NCI-H748 treated with DMSO at 0.1 percent for 48 hours (cell line): Measurements from ENCODE around the gene TMEM185B.
"Not testable (repeated sequence)": the region's sequence is repeated elsewhere in the genome, so short reads cannot be mapped to it uniquely, and the experiment has no call there.

Experiments used
- DNase-seq: peaks from one replicate; lab custom pipeline; 2025; lab: John Stamatoyannopoulos, UW

Gene TMEM185B

DNA sequence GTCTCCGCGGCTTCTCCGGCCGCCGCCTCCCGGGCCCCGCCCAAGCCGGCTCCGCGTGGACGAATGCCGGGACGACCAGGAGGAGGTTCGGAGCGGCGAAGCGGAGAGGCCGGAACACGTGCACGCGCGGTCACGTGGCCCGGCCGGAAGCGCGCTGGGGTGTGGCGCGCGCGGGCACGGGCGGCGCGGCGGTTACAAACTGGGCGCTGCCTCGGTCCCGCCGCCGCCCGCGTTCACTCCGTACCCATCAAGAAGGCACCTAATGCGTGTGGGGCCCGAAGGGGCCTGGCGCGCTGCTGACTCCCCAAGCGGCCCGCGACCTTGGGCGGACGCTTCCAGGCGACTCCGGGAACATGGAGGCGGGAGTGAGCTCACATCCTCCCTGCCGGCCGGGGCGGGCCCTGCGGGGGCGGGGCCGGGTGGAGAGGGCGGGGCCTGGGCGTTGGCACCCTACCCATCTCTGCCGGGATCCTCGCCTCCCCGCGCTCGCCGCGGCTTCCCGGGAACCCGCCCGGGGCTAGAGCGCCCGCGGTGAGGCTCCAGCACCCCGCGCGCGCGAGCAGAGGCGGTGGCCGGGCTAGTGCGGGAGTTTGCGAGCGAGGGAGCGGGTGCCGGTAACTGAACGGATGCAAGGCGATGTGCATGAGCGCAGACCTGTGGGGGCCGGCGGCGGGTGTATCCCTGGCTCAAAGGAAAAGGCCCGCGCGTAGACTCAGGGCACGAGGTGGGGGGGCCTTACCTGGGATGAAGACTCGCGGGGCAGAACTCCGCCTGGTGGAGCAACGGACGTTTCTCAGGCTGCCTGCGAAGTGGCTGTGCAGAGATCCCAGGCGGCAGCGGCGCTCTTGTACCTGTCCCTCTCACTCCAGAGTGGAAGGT is at the start of gene TMEM185B:
Gene TMEM185B, minus strand, starts transcription at position 367 of the 879 bp plus-strand sequence. CDS start 424 bp downstream, outside the sequence.
- DNase-seq = peak; percentile 45

DNA sequence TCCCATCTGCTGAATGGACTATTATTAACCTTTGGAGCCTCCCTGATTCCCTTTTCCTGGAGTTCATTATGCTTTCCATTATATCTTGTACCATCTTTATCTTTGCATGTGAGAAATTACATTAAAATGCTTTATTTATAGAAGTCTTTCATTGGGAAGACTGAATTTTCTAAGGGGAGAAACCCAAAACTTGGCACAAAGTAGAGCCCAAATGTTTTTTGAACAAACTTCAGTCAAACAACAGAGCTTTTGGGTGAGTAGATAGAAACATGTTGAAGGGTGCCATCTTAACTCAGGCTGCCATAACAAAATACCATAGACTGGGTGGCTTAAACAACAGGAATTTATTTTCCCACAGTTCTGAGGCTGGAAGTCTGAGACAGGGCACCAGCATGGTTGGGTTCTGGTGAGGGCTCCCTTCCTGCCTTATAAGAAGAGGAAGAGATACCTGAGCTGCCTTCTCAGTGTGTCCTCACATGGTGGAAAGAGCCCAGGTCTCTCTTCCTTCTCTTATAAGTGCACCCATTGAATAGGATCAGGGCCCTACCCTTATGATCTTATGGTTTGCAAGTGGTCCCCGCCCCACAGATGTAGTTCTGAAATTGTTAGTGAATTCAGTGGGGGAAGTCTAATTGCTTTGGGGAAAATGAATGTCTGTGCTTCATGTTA is 48.6 kb upstream of the TMEM185B start:
- DNase-seq = no peak

DNA sequence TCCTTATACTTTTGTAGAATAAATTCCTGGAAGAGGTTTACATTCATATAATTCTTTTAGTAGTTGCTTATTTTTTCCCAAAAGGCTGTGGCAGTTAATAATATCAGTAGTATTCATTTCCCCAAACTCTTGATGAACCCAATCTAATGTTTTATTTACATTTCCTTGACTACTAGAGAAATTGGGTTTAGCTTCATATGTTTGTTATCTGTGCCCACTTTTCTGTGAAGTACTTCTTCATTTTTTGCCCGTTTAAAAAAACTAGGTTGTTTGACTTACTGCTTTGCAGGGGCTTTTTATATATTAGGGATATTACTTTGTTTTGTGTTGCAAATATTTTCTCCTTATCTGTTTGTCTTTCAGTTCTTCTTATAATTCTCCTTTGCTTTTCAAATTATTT is 46.6 kb upstream of the TMEM185B start:
- DNase-seq = no peak

DNA sequence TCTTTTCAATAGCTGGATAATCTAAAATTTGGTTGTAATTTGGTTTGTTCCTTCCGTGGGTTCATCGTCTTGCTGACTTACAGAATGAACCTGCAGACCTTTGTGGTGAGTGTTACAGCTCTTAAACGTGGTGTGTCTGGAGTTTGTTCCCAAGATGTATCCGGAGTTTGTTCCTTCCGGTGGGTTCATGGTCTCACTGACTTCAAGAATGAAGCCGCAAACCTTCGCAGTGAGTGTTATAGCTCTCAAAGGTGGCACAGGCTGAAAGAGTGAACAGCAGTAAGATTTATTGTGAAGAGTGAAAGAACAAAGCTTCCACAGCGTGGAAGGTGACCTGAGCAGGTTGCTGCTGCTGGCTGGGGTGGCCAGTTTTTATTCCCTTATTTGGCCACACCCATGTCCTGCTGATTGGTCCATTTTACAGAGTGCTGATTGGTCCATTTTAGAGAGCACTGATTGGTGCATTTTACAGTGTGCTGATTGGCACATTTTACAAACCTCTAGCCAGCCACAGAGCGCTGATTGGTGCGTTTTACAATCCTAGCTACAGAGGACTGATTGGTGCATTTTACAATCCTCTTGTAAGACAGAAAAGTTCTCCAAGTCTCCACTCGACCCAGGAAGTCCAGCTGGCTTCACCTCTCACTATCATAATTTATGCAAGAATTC is 46.0 kb upstream of the TMEM185B start:
- no peak for DNase-seq

DNA sequence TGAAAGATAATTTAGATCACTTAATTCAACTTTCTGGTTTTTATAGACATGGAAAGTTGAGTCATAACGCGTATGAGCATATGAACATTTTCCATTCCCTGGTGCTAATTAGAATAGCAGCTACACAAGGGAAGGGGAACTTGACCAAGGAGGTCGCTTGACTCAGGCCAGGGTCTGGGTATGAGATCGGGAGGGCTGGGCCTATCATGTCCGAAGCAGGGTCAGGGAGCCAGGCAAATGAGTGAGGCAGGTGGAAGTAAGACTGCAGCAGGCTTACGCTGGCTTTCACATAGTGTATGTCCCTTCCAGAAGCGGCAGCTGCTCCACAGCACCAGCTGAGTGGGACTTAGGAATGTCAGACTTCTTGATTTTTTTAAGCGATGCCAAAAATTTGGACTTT is 44.1 kb upstream of the TMEM185B start:
- DNase-seq = no peak

DNA sequence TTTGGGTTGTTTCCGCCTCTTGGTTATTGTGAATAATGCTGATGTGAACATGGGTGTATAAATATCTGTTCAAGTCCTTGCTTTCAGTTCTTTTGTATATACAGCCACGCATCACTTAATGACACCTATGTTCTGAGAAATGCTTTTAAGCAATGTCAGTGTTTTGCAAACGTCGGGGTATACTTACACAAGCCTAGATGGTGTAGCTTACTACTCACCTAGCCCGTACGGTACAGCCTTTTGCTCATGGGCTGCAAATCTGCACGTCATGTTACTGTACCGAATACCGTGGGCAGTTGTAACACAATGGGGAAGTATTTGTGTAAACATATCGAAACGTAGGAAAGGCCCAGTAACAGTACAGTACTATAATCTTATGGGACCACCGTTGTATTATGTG is 41.8 kb upstream of the TMEM185B start:
- DNase-seq = no peak

DNA sequence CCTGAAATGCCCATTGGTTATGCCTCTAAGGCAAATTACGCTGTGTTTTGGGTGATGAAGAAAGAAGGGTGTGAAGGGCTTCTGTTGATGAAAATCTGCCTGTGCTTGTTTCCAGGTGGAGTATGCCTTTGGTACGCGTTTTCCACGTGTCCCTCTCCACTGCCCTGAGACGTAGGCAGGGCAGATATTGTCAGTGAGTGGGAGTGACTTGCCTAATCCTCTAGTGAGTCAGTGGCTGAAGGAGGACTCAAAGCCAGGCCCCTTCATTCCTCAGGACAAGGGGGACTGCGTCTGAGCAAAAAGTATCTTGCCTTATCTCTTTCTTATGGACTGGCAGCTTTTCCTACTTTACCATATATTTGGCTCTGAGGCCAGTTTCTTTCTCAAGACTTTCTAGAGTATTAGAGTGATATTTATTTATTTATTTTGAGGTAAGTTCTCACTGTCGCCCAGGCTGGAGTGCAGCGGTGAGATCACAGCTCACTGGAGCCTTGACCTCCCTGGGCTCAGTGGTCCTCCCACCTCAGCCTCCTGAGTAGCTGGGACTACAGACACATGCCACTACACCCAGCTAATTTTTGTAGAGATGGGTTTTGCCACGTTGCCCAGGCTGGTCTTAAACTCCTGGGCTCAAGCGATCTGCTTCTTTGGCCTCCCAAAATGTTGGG is 39.7 kb upstream of the TMEM185B start:
- no peak for DNase-seq

DNA sequence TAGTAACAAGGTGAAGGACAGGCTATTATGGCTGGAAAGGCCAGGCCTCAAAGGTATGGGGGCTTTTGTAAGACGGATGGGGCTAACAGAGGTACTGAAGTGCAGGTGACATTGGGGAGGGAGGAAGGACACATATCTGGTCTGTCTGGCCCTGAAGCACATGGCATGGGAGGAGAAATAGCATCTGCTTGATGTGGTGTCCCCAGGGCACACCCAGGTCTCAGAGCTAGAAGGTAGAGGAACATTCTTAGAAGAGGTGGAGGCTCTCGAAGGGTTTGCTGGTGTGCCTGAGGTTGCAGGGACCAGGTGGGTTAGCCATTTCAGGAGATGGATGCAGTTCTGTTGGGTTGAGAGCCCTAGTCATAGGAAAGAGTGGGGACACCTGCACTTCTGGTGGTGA is 39.0 kb upstream of the TMEM185B start:
- DNase-seq = no peak

DNA sequence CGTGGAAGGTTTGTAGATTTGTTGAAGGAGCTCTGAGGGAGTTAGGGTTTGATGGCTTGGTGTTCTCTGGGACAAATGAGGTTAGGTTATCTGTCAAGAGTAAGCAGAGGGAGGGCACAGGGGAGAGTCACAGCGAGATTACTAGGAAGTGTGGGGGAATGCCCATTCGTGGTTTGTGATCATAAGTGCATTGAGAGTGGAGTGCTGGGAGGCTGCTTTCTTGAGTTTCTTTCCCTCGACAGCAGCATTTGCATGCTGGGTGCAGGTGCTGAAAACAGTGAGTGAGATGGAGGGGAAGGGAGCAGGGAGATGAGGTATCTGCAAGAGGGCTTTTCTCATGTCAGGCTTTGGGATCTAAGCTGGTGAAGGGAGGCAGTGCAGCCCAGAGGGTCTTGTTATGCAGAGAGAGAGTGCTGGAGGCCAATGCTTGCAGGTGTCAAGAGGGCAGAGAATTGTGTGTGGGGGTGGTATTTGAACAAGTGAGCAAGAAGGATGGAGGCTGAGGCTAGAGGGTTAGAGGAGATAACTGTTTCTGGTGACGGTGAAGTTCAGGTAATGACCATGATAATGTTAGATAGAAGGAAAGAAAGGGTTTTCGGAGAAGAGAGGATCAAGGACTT is 38.3 kb upstream of the TMEM185B start:
- DNase-seq = no peak

DNA sequence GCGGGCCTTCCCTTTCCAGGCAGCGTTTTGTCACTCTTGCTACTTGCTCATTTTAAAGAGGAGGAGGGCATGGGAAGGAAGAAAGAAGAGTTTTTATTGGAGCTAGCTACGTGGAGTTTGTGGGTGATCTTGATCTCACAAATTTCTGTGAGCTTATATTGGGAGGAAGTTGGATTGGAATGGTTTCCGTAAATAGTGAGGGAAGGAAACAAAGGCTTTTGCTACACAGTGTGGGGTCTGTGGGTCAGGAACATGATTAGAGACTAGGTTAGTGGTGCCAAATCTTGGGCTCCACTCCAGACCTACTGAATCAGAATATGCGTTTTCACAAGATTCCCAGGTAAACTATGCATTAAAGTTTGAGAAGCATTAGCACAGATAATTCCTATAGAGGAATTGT is 37.5 kb upstream of the TMEM185B start:
- DNase-seq = no peak

DNA sequence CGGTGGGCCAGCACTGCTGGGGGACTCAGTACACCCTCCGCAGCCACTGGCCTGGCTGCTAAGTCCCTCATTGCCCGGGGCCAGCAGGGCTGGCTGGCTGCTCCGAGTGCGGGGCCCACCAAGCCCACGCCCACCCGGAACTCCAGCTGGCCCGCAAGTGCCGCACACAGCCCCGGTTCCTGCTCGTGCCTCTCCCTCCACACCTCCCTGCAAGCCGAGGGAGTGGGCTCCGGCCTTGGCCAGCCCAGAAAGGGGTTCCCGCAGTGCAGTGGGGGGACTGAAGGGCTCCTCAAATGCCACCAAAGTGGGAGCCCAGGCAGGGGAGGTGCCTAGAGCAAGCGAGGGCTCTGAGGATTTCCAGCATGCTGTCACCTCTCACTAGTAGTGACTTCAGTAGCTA is 36.7 kb upstream of the TMEM185B start:
- DNase-seq = not testable (repeated sequence)

DNA sequence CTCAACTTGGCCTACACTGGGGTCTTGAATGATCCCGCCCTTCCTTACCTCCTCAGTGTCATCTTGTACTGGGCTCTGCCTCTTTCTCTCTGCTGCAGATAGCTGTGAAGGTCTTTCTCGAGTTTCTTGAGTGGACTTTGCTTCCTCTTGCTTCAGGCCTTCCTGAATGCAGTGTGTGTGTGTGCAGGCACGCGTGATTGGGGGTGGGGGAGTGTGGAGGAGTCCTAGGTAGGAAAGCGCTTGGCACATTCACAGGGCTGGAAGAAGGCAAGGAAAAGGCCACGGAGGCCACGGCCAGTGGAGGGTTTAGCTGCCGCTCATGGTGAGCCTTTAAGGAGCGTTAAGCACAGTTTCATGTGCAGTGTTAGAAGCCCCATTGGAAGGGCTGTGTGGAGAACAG is 35.0 kb upstream of the TMEM185B start:
- no peak for DNase-seq

DNA sequence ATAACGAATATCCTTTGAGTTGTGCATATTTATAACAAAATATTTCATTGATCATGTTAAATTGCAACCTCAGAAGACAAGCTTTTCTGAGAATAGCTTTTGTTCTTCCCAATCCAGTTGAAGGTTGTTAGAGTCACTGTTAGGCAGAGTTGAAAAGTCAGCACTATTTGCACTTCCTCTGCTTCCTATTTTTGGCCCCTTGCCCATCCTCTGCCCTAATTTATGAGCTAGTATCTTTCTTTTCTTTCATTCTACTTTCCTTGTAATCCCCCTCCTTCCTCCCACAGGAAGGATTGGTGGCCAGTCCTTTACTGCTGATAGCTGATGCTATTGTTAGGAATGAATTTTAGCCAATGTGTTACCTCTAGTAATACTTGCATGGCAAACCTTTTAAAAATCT is 34.3 kb upstream of the TMEM185B start:
- no peak for DNase-seq

DNA sequence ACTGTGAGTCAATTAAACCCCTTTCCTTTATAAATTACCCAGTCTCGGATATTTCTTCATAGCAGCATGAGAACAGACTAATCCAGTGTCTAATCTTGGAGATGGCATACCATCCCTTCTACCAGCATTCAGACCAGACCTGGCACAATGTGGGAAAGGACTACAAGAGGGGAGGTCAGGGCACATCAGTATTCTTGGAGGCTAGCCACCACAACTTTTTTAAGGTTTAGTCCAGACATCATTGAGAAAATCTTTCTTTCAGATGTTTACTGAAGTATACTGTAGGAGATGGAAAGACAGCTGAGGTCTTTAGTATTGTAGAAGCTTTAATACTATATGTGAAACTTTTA is 33.4 kb upstream of the TMEM185B start:
- DNase-seq = no peak

DNA sequence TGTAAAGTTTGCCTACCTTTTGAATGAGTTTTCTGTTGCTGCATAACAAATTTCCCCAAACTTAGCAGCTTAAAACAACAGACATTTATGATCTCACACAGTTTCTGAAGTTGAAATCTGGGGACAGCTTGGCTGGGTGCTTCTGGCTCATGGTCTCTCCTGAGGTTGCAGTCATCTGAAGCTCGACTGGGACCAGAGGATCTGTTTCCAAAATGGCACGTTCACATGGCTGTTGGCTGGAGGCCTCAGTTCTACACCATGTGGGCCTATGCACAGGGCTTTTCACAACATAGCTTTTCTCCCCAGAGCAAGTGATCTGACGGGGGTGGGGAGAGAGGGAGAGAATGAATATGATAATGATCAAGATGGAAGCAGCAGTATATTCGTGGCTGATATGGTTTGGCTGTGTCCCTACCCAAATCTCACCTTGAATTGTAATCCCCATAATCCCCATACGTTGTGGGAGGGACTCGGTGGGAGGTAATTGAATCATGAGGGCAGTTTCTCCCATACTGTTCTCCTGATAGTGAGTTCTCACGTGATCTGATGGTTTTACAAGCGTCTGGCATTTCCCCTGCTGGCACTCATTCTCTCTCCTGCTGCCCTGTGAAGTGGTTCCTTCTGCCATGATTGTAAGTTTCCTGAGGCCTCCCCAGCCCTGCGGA is 32.9 kb upstream of the TMEM185B start:
- no peak for DNase-seq

DNA sequence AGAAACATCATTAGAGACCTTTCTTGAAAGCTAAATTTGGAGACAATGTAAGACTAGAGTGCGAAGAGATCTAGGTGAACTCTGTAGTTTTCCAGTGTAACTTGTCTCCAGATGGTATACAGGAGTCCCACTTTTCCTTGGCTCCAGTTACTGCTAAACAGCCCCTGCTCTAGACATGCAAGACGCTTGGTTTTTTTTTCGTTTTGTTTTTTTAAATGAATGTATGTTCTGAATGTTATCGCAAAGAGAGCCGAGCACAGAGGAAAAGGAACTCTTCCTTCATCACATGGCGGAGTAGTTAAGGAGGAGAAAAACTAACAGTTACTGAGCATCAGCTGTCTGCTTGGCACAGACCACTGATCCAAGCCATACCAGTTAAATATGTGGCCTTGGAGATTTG is 31.9 kb upstream of the TMEM185B start:
- no peak for DNase-seq

DNA sequence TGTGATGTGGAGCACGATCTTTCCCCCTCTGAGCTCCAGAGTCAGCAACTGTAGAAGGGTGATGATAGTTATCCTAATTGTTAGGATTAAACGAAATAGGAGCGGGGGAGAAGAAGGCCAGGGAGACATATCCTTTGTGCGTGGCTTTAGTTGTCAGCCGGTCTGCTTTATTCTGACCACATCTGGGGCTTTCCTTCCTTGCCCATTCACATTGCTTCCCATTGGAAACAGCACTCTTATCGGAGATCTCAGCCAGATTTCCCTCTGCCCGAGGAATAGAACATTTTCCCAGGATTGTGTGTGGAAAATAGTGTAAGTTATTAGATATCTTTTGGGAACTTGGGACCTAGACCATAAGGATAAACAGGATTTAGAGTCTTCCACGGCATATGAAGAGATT is 31.0 kb upstream of the TMEM185B start:
- no peak for DNase-seq

DNA sequence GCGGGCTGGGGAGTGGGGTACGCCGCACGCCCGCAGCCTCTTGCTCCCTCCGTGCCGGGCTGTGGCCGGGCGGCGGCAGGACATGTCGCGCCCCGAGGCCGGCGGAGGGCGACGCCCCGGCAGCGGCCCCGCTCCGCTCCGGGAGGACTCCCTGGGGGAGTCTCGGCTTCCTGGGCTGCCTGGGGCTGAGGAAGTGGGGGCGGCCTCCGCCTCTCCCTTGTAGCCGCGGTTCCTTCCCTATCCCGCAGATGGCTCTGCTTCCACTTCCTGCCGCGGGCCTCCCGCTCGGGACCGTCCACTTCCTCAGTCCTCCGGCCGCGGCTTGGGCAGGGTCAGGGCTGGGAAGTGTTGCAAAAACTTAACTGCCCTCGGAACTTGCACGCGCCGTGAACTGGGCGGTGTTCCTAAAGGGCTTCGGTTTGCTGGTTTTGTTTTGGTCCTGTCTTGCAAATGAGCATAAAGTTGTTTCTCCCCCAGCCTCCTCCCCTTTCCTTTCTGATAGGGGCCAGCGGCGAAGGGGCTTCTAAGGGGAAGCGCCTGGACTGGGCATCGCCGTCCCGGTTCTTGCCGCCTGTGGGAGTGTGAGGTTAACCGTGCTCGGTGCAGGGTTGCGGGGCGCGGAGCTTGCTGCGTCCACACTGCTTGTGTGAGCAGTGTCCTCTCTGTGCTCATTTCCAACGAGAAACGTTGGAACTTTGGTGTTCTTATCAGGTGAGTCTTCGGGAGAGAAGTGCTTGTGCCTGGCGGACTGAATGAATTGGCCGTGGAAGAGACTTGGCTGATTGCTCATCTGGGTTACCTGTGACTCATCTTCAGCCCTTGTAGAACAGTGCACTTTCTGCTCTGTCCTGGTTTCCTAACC is 30.1 kb upstream of the TMEM185B start:
- DNase-seq = no peak

DNA sequence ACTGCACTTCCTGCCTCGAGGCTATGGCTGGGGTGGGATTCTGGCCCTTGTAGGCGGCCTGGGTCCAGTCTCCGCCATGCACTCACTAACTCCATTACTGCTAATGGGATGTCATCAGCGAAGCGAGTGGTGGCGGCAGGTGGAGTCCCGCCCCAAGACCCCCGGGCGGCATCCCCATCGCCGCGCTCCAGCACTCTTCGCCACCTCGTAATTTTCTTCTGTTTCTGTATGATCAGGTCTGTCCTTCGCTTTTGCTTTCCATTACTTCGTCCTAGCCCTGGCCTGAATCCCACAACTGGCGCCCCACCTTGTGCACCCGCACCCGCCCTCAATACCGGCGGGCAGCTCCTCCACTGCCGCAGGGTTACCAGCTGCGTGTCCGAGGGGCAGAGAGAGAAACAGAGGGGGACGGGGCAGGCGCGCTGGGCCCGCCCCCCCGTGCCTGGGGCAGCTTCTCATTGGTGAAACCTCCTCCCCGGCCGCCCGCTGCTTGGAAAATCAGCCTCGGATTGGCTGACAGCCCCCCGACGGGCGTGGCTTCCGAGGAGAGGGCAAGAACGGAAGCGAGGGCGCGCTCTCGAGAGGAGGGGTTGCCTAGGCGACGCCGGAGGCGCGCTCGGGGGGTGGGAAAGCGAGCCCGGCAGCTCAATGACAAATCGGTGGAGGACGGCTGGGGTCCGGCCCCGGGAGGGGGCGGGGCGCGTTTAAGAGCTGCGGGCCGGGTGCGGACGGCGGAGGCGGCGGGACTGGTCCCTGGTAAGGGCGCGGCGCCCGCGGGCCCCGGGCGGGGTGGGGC is 29.2 kb upstream of the TMEM185B start, which contains the start of gene RALB:
Gene RALB, plus strand, starts transcription at position 628 of the 796 bp plus-strand sequence. CDS start 25,813 bp downstream, outside the sequence.
- peak; percentile 89 for DNase-seq

DNA sequence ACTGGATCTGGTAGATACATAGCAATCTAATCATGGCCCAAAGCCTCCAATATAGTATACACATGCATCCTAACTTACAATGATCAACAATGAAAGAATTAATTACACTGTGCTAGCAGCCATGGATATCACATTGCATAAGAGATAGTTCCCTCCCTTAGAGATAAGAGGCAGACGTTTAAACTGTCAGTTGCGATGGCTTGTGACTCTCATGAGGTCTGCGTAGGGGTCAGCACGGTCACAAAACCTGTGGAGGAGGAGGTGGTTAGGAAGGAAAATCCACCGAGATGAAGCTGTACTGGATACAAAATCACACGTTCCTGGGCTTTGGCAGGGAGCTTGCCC is 28.7 kb upstream of the TMEM185B start:
- DNase-seq = no peak
